Activated CD4-positive, alpha-beta T cell treated with anti-CD3 and anti-CD28 coated beads for 24 hours (primary cell): ENCODE data around the gene LDLRAD2.

ENCODE experiments used
- DNase-seq, 2 donors: peaks; one replicate each; pipeline ENCODE4 v3.0.0-alpha.2; 2020; ENCODE audit warnings: low read depth in 2 of 2

Gene LDLRAD2

GRCh38 chr1:21860971-21861370 is 48.9 kb downstream of the LDLRAD2 start:
- no peak for DNase-seq

GRCh38 chr1:21861602-21862429 is 49.8 kb downstream of the LDLRAD2 start:
- no peak for DNase-seq

GRCh38 chr1:21863981-21864380 is 51.9 kb downstream of the LDLRAD2 start:
- DNase-seq: no peak

GRCh38 chr1:21864730-21865129 is 52.7 kb downstream of the LDLRAD2 start:
- DNase-seq: no peak

- no peak for DNase-seq
Measured at GRCh38 chr1:21865609-21865942, 53.5 kb downstream of the LDLRAD2 start.

GRCh38 chr1:21865943-21866706 is 54.1 kb downstream of the LDLRAD2 start:
- DNase-seq: no peak

- DNase-seq: no peak
Measured at GRCh38 chr1:21866707-21867043, 54.6 kb downstream of the LDLRAD2 start.

- no peak for DNase-seq
Measured at GRCh38 chr1:21867451-21867996, 55.5 kb downstream of the LDLRAD2 start.

GRCh38 chr1:21868482-21868881 is 56.4 kb downstream of the LDLRAD2 start:
- no peak for DNase-seq

GRCh38 chr1:21868941-21869454 is 56.9 kb downstream of the LDLRAD2 start:
- no peak for DNase-seq

GRCh38 chr1:21869620-21870121 is 57.6 kb downstream of the LDLRAD2 start:
- DNase-seq: no peak

- no peak for DNase-seq
Measured at GRCh38 chr1:21870611-21871010, 58.5 kb downstream of the LDLRAD2 start.

GRCh38 chr1:21871943-21872342 is 59.9 kb downstream of the LDLRAD2 start:
- DNase-seq: no peak

GRCh38 chr1:21872445-21873079 is 60.5 kb downstream of the LDLRAD2 start:
- DNase-seq: no peak

GRCh38 chr1:21873174-21873573 is 61.1 kb downstream of the LDLRAD2 start:
- DNase-seq: no peak

- no peak for DNase-seq
Measured at GRCh38 chr1:21873761-21874160, 61.7 kb downstream of the LDLRAD2 start.

- no peak for DNase-seq
Measured at GRCh38 chr1:21874328-21874727, 62.3 kb downstream of the LDLRAD2 start.
